Astrocyte of the cerebellum (primary cell): Measurements from ENCODE around the gene SKAP1.
"Not testable (repeated sequence)": the region's sequence is repeated elsewhere in the genome, so short reads cannot be mapped to it uniquely, and the experiment has no call there.

Experiments
- DNase-seq: peaks from one replicate; pipeline ENCODE4 v3.0.0-alpha.2; 2011; ENCODE audit warnings: low read depth
- H3K4me3 ChIP-seq: 2 replicates; pipeline ENCODE4 v1.5.1; 2011; ENCODE audit warnings: mild to moderate bottlenecking, low read depth, low read length, moderate library complexity
- CTCF ChIP-seq: IDR thresholded peaks from 2 replicates; pipeline ENCODE4 v1.5.1; 2012; ENCODE audit warnings: low read length, low read depth, moderate library complexity, mild to moderate bottlenecking; ENCODE audit errors: missing control alignments
- in situ Hi-C: cut with HindIII; loops from 2 replicates; pipeline ENCODE4 v1.10.0; 2017; ENCODE audit warnings: low sequenced_read_pairs

The SKAP1 gene

DNA sequence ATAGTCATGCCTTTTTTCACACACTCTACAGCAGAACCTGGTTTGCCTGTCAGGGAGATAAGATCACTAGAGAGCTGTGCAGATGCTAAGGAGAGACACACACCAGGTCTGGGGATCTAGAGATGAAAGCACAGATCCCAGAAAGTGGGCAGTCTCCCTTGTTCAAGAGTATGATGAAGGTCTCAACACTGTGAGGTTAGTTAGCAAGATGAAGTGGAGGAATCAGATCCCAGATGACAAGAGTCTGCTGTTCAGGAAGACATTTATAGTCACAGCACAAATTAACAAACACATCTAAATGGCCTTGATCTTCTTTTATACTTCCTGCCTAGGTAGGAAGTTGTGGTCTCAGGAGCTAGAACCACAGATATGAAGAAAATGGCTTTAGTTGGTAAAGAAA is 23.4 kb upstream of the SKAP1 start:
- in situ Hi-C loops, result no loop called here
- H3K4me3 ChIP-seq, result no peak overlapping the region
- DNase-seq, result no peak
- TF ChIP-seq CTCF, result no peak

GRCh38 chr17:48451489-48451888 is 21.5 kb upstream of the SKAP1 start:
- TF ChIP-seq CTCF, result no peak
- in situ Hi-C loops, result no loop called here
- no peak for DNase-seq
- no peak overlapping the region for H3K4me3 ChIP-seq

DNA sequence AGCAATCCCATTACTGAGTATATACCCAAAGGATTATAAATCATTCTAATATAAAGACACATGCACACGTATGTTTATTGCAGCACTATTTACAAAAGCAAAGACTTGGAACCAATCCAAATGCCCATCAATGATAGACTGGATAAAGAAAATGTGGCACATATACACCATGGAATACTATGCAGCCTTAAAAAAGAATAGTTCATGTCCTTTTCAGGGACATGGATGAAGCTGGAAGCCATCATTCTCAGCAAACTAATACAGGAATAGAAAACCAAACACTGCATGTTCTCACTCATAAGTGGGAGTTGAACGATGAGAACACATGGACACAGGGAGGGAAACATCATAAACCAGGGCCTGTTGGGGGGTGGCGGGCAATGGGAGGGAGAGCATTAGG is 19.3 kb upstream of the SKAP1 start:
- DNase-seq, H3K4me3 ChIP-seq, in situ Hi-C loops: not testable (repeated sequence)

DNA sequence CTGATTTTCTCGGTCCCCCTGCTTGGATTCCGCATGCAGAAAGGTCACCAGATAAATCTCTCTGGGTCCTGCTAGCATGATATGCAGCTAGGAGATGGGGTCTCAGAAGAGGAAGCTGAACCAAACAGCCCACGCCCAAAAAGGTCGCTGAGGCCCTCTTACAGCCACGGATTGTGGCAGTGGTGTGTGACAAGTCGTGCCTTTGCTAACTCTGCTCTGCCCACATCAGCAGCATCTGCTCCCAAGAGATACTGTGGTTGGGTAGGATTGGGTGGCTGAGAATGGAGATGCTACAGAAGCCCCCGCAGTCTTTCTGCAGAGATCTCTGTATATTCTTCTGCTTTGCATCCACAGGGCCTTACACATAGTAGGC is 15.2 kb upstream of the SKAP1 start:
- no peak for DNase-seq
- in situ Hi-C loops, result no loop called here
- TF ChIP-seq CTCF, result no peak
- H3K4me3 ChIP-seq, result no peak overlapping the region

GRCh38 chr17:48444516-48445247 is 14.7 kb upstream of the SKAP1 start:
- no peak for DNase-seq
- no peak overlapping the region for H3K4me3 ChIP-seq
- no peak for TF ChIP-seq CTCF
- in situ Hi-C loops, result no loop called here

- in situ Hi-C loops, result no loop called here
- no peak overlapping the region for H3K4me3 ChIP-seq
- no peak for TF ChIP-seq CTCF
- no peak for DNase-seq
Measured at GRCh38 chr17:48443712-48444111, 13.7 kb upstream of the SKAP1 start.

DNA sequence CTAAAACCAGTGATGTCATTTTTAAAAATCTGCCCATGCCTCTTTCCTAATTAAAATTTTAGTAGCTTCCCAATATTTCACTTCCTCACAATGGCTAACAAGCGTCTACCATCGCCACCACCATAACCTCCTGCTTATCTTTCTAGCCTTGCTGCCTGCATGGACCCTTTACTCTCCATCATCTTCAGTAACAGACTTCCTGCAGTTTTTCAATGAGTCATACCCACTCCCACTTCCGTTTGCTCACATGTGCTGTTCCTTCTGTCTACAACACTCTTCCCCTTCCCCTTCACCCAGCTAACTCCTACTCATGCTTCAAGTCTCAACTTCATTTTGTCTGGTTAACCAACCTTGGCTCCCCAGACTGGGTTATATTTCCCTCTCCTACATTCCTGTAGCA is 12.8 kb upstream of the SKAP1 start:
- no peak for DNase-seq
- in situ Hi-C loops, result no loop called here
- no peak overlapping the region for H3K4me3 ChIP-seq
- TF ChIP-seq CTCF, result no peak
